ENCODE results near the gene ZFYVE19.

The ZFYVE19 gene

GRCh38 chr15:40815042-40815698 is 8.3 kb downstream of the ZFYVE19 start:
- DNase-seq: no peak

GRCh38 chr15:40819048-40819447 is 12.2 kb downstream of the ZFYVE19 start:
- DNase-seq: no peak

- DNase-seq: no peak
These were observed 14.3 kb downstream of the ZFYVE19 start for GRCh38 chr15:40821195-40821594.

- no peak for DNase-seq
These were observed 16.9 kb downstream of the ZFYVE19 start for GRCh38 chr15:40823572-40824343.

- no peak for DNase-seq
These were observed 19.0 kb downstream of the ZFYVE19 start for GRCh38 chr15:40825661-40826422.

GRCh38 chr15:40826423-40827075 is 19.7 kb downstream of the ZFYVE19 start:
- no peak for DNase-seq

- DNase-seq: no peak
These were observed 21.7 kb downstream of the ZFYVE19 start, which contains the start of gene PPP1R14D for GRCh38 chr15:40828447-40829036. PPP1R14D (minus strand) TSS chr15:40828708; CDS start chr15:40828641, 67 bp downstream.

- no peak for DNase-seq
These were observed 22.2 kb downstream of the ZFYVE19 start for GRCh38 chr15:40829115-40829514.

- no peak for DNase-seq
These were observed 24.0 kb downstream of the ZFYVE19 start for GRCh38 chr15:40830884-40831283.

GRCh38 chr15:40831861-40832260 is 25.0 kb downstream of the ZFYVE19 start:
- no peak for DNase-seq

- DNase-seq: no peak
These were observed 26.0 kb downstream of the ZFYVE19 start for GRCh38 chr15:40832903-40833302.

GRCh38 chr15:40836020-40836419 is 29.1 kb downstream of the ZFYVE19 start:
- DNase-seq: no peak

GRCh38 chr15:40838756-40839155 is 31.9 kb downstream of the ZFYVE19 start:
- DNase-seq: no peak

GRCh38 chr15:40841741-40842140 is 34.9 kb downstream of the ZFYVE19 start:
- no peak for DNase-seq

- no peak for DNase-seq
These were observed 36.5 kb downstream of the ZFYVE19 start for GRCh38 chr15:40843261-40843884.

GRCh38 chr15:40843885-40844695 is 37.2 kb downstream of the ZFYVE19 start, which contains the start of gene SPINT1:
SPINT1 (plus strand) TSS chr15:40844048; CDS start chr15:40844555, 507 bp downstream.
- peak; percentile 86 for DNase-seq

GRCh38 chr15:40844696-40845030 is 37.8 kb downstream of the ZFYVE19 start:
- peak; percentile 74 for DNase-seq

GRCh38 chr15:40845036-40845435 is 38.1 kb downstream of the ZFYVE19 start:
- DNase-seq: no peak

GRCh38 chr15:40845511-40846284 is 38.8 kb downstream of the ZFYVE19 start:
- no peak for DNase-seq

- DNase-seq: no peak
These were observed 39.9 kb downstream of the ZFYVE19 start for GRCh38 chr15:40846841-40847222.
